IMR-90 (cell line): ENCODE results near the gene MTUS2. TPM values are rescaled to one million over a fixed set of nuclear protein-coding genes. Genes with fewer than 3 reads are reported as not detected.

Experiments
- ATAC-seq: fragments of 200-7000 bp; cut with Tn5 transposase; 2 replicates; pipeline ENCODE4 v1.9.1; 2020; ENCODE audit warnings: low read depth, mild to moderate bottlenecking, moderate library complexity
- BruUV-seq: library from RNA; stranded (reverse); fragments of 400-500 nt; replicated peaks from 2 replicates; lab custom pipeline; 2021; lab: Mats Ljungman, UMichigan
- CTCF ChIA-PET: fragments of 300-600 bp; formaldehyde crosslinking; extraction: SDS; loops from one replicate; lab custom pipeline; 2021; ENCODE audit warnings: antibody characterized with exemption; lab: Yijun Ruan, JAX
- POLR2A ChIA-PET: fragments of 300-600 bp; sonication (Branson Sonifier 250); formaldehyde crosslinking; loops from one replicate; lab custom pipeline; 2022; ENCODE audit warnings: antibody characterized with exemption; ENCODE audit not compliant: unreplicated experiment; lab: Charles Lee
- DNase-seq: peaks from one replicate; pipeline ENCODE4 v3.0.0; 2013
- H2AFZ ChIP-seq: replicated peaks from 2 replicates; pipeline ENCODE3; 2013; ENCODE audit warnings: low read length, mild to moderate bottlenecking; ENCODE audit not compliant: poor library complexity
- H2AK5ac ChIP-seq: 2 replicates; pipeline ENCODE4 v1.6.1; 2013; ENCODE audit warnings: low read depth, low read length, inconsistent platforms
- H2AK9ac ChIP-seq: replicated peaks from 2 replicates; pipeline ENCODE3; 2013; ENCODE audit warnings: mild to moderate bottlenecking, low read depth, low read length, moderate library complexity; ENCODE audit not compliant: poor library complexity
- H2BK120ac ChIP-seq: 2 replicates; pipeline ENCODE4 v1.6.1; 2013; ENCODE audit warnings: low read depth, low read length, inconsistent platforms
- H2BK15ac ChIP-seq: 3 replicates; pipeline ENCODE4 v1.6.1; 2013; ENCODE audit warnings: low read depth, low read length, inconsistent platforms
- H2BK20ac ChIP-seq: 2 replicates; pipeline ENCODE4 v1.6.1; 2013; ENCODE audit warnings: low read depth, mild to moderate bottlenecking, inconsistent platforms, low read length, moderate library complexity
- H2BK5ac ChIP-seq: 2 replicates; pipeline ENCODE4 v1.6.1; 2013; ENCODE audit warnings: mild to moderate bottlenecking, low read depth, low read length, inconsistent platforms; ENCODE audit not compliant: poor library complexity, severe bottlenecking
- H3K14ac ChIP-seq: replicated peaks from 2 replicates; pipeline ENCODE4 v1.6.1; 2013; ENCODE audit warnings: low read depth, low read length, inconsistent platforms
- H3K18ac ChIP-seq: 2 replicates; pipeline ENCODE4 v1.6.1; 2013; ENCODE audit warnings: low read depth, low read length, control low read depth
- H3K23ac ChIP-seq: 2 replicates; pipeline ENCODE4 v1.6.1; 2013; ENCODE audit warnings: low read depth, low read length, inconsistent platforms
- H3K27ac ChIP-seq: 2 replicates; pipeline ENCODE4 v1.5.1; 2013; ENCODE audit warnings: mild to moderate bottlenecking, control low read depth, low read length; ENCODE audit not compliant: insufficient read depth
- H3K27me3 ChIP-seq: 2 replicates; pipeline ENCODE4 v1.6.1; 2013; ENCODE audit warnings: low read length; ENCODE audit not compliant: control insufficient read depth, insufficient read depth
- H3K36me3 ChIP-seq: 2 replicates; pipeline ENCODE4 v1.6.1; 2013; ENCODE audit warnings: low read length, mixed read lengths; ENCODE audit not compliant: control insufficient read depth, insufficient read depth
- H3K4ac ChIP-seq: 2 replicates; pipeline ENCODE4 v1.6.1; 2013; ENCODE audit warnings: low read depth, low read length, inconsistent platforms
- H3K4me1 ChIP-seq: 2 replicates; pipeline ENCODE4 v1.6.1; 2013; ENCODE audit warnings: low read length, mixed read lengths; ENCODE audit not compliant: control insufficient read depth, insufficient read depth
- H3K4me2 ChIP-seq: 2 replicates; pipeline ENCODE4 v1.6.1; 2013; ENCODE audit warnings: low read depth, mild to moderate bottlenecking, control low read depth, low read length, moderate library complexity
- H3K4me3 ChIP-seq: 2 replicates; pipeline ENCODE4 v1.5.1; 2013; ENCODE audit warnings: low read depth, mild to moderate bottlenecking, control low read depth, low read length, moderate library complexity; ENCODE audit not compliant: insufficient read depth
- H3K56ac ChIP-seq: 2 replicates; pipeline ENCODE4 v1.6.1; 2013; ENCODE audit warnings: low read length, inconsistent platforms; ENCODE audit not compliant: insufficient read depth; ENCODE audit errors: extremely low read depth
- H3K79me1 ChIP-seq, 2 experiments: 2 replicates each; pipeline ENCODE4 v1.6.1; 2013; ENCODE audit warnings: low read length in 2 of 2, inconsistent platforms in 1 of 2, low read depth in 1 of 2
- H3K9ac ChIP-seq: 2 replicates; pipeline ENCODE4 v1.6.1; 2013; ENCODE audit warnings: low read depth, low read length, control low read depth
- H3K9me1 ChIP-seq: 2 replicates; pipeline ENCODE4 v1.6.1; 2013; ENCODE audit warnings: low read length, inconsistent platforms; ENCODE audit not compliant: insufficient read depth
- H3K9me3 ChIP-seq: 2 replicates; pipeline ENCODE4 v1.6.1; 2013; ENCODE audit warnings: low read length; ENCODE audit not compliant: control insufficient read depth, insufficient read depth
- H4K20me1 ChIP-seq: 2 replicates; pipeline ENCODE4 v1.6.1; 2013; ENCODE audit warnings: low read length, inconsistent platforms; ENCODE audit not compliant: insufficient read depth
- H4K5ac ChIP-seq: 2 replicates; pipeline ENCODE4 v1.6.1; 2013; ENCODE audit warnings: mild to moderate bottlenecking, low read depth, low read length, control low read depth
- H4K8ac ChIP-seq, 2 experiments: 2 replicates each; pipeline ENCODE4 v1.6.1; 2013; ENCODE audit warnings: low read depth in 2 of 2, low read length in 2 of 2, control low read depth in 1 of 2, inconsistent platforms in 1 of 2
- H4K91ac ChIP-seq: 2 replicates; pipeline ENCODE4 v1.6.1; 2013; ENCODE audit warnings: low read depth, low read length, inconsistent platforms; ENCODE audit not compliant: insufficient read depth
- BHLHE40 ChIP-seq: fragments of 150-350 bp; IDR thresholded peaks from 2 replicates; pipeline ENCODE4 v1.6.1; 2016; ENCODE audit warnings: mild to moderate bottlenecking, low read depth, low read length
- CEBPB ChIP-seq: IDR thresholded peaks from 2 replicates; pipeline ENCODE4 v1.6.1; 2012; ENCODE audit warnings: low read depth, low read length, improper control_type of control experiment
- CHD1 ChIP-seq: IDR thresholded peaks from 2 replicates; pipeline ENCODE4 v1.6.1; 2012; ENCODE audit warnings: low read depth, low read length, improper control_type of control experiment
- ELK1 ChIP-seq: fragments of 150-350 bp; IDR thresholded peaks from 2 replicates; pipeline ENCODE4 v1.6.1; 2016; ENCODE audit warnings: low read depth, mild to moderate bottlenecking, low read length, moderate library complexity, borderline replicate concordance
- FOS ChIP-seq: fragments of 150-350 bp; IDR thresholded peaks from 2 replicates; pipeline ENCODE4 v1.6.1; 2016; ENCODE audit warnings: low read depth, low read length
- MAFK ChIP-seq: IDR thresholded peaks from 2 replicates; pipeline ENCODE4 v1.6.1; 2012; ENCODE audit warnings: low read depth, low read length, improper control_type of control experiment
- MAZ ChIP-seq: IDR thresholded peaks from 2 replicates; pipeline ENCODE4 v1.6.1; 2012; ENCODE audit warnings: low read depth, mild to moderate bottlenecking, low read length, improper control_type of control experiment, moderate library complexity, borderline replicate concordance
- MXI1 ChIP-seq: IDR thresholded peaks from 2 replicates; pipeline ENCODE4 v1.6.1; 2012; ENCODE audit warnings: low read depth, mild to moderate bottlenecking, low read length, moderate library complexity, borderline replicate concordance
- NFE2L2 ChIP-seq: fragments of 150-350 bp; IDR thresholded peaks from 2 replicates; pipeline ENCODE4 v1.6.1; 2016; ENCODE audit warnings: low read depth, mild to moderate bottlenecking, low read length
- POLR2A ChIP-seq: IDR thresholded peaks from 2 replicates; pipeline ENCODE4 v1.6.1; 2012; ENCODE audit warnings: mild to moderate bottlenecking, low read depth, low read length
- RAD21 ChIP-seq: IDR thresholded peaks from 2 replicates; pipeline ENCODE4 v1.6.1; 2012; ENCODE audit warnings: low read length, improper control_type of control experiment
- RCOR1 ChIP-seq: IDR thresholded peaks from 2 replicates; pipeline ENCODE4 v1.6.1; 2012; ENCODE audit warnings: mild to moderate bottlenecking, low read length, improper control_type of control experiment; ENCODE audit not compliant: insufficient replicate concordance
- RFX5 ChIP-seq: IDR thresholded peaks from 2 replicates; pipeline ENCODE4 v1.8.0; 2012; ENCODE audit warnings: low read depth, mild to moderate bottlenecking, low read length, moderate library complexity
- SMC3 ChIP-seq: fragments of 150-350 bp; IDR thresholded peaks from 2 replicates; pipeline ENCODE4 v1.6.1; 2016; ENCODE audit warnings: low read depth, mild to moderate bottlenecking, antibody characterized with exemption, low read length, moderate library complexity
- WGBS, 2 experiments: methylation state at CpG; one replicate each; pipeline versions ENCODE4 v1.1.5 to v1.1.7; 2013; ENCODE audit warnings: missing lambda C conversion rate in 2 of 2; ENCODE audit not compliant: insufficient read length in 1 of 2; ENCODE audit errors: extremely low coverage in 2 of 2; 5-methylcytosine and 5-hydroxymethylcytosine counted together
- dilution Hi-C: fragments of 300-500 bp; cut with HindIII; formaldehyde crosslinking; loops from one replicate; pipeline ENCODE4 v1.14.3; 2018; ENCODE audit warnings: low sequenced_read_pairs; ENCODE audit not compliant: unreplicated experiment
- in situ Hi-C: fragments of 300-500 bp; cut with MboI; formaldehyde crosslinking; loops from 3 replicates; pipeline ENCODE4 v1.14.3; 2019; ENCODE audit warnings: low sequenced_read_pairs, inconsistent platforms, mixed read lengths
- intact Hi-C: fragments of 100-400 bp; cut with micrococcal nuclease; formaldehyde crosslinking; loops from 2 replicates; pipeline ENCODE4 v1.10.0; 2022
- polyA plus RNA-seq, 3 experiments: library from polyadenylated mRNA; depleted of rRNA; stranded (reverse); fragments of >200 nt; gene quantifications; 2 replicates each; pipeline ENCODE4 v1.2.3, GENCODE V29; 2012; ENCODE audit warnings: low replicate concordance in 1 of 3
- total RNA-seq: library from RNA; depleted of rRNA; stranded (reverse); fragments of >200 nt; gene quantifications from 2 replicates; pipeline ENCODE4 v1.2.3, GENCODE V29; 2012
- TF ChIP-seq, protein P1 (sequence below): fragments of 150-350 bp; IDR thresholded peaks from 2 replicates; pipeline ENCODE4 v1.6.1; 2017; ENCODE audit warnings: mild to moderate bottlenecking, antibody characterized with exemption, low read length, low read depth
- TF ChIP-seq, protein P2 (sequence below): conservative IDR thresholded peaks from 2 replicates; pipeline ENCODE4 v1.5.1; 2012; ENCODE audit warnings: mild to moderate bottlenecking, low read depth, low read length, improper control_type of control experiment

Gene MTUS2
- total and polyA plus RNA-seq, 2 of the 4 experiments (the other 2 are of a cell fraction): under 0.01 to 0.02 TPM

DNA sequence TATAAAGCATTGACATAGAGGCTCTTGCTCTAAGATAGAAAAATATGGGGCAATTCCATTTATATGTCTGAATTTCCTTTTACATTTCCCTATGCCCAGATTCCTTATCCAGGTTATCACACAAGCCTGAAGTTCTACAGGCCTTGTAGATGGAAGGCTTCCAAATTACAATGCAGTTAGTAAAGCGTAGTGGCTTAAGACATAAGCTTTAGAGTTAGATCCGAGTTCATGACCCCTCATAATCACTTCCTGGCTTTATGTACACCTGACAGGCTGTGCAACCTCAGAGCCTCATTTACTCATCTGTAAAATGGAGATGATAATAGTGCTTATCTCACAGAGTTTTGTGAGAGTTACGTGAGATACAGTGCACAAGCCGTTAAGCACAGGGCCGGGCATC lies 601.9 kb downstream of the MTUS2 start:
- Histone ChIP-seq H3K36me3 (no peaks in the 10 kb centered on the region), H4K91ac (no peak overlapping the region), H2BK120ac (no peak overlapping the region), H3K4me1 (no peaks in the 10 kb centered on the region), H2BK20ac (no peak overlapping the region), H2BK15ac (no peak overlapping the region), H3K27me3 (peaks cover 28% of the 10 kb centered on the region), H3K9me3 (peaks cover 2% of the 10 kb centered on the region; the same call in 1 of the 2 replicates), H4K20me1 (no peaks in the 10 kb centered on the region), H3K56ac (no peak overlapping the region), H3K4me2 (no peak overlapping the region), H3K79me1 (no peaks in the 10 kb centered on the region), H2AK9ac (no peak overlapping the region), H3K4me3 (no peak overlapping the region), H3K14ac (no peak overlapping the region), H2AFZ (no peak overlapping the region), H3K18ac (no peak overlapping the region), H3K23ac (no peak overlapping the region), H4K8ac (no peak overlapping the region), H2BK5ac (no peak overlapping the region), H4K5ac (no peak overlapping the region), H3K9me1 (no peaks in the 10 kb centered on the region), H2AK5ac (no peak overlapping the region), H3K4ac (no peak overlapping the region), H3K9ac (no peak overlapping the region), H3K27ac (no peak overlapping the region)
- dilution Hi-C loops (no loop called here), intact Hi-C loops (no loop called here), in situ Hi-C loops (no loop called here)
- ChIA-PET POLR2A (no interaction called here), CTCF (no interaction called here)
- ATAC-seq: no peak
- BruUV-seq: no TSS peak
- DNase-seq: no peak
- TF ChIP-seq MAFK: no peak
- no peak for TF ChIP-seq RCOR1
- no peak for TF ChIP-seq ELK1
- no peak for TF ChIP-seq NFE2L2
- TF ChIP-seq SMC3: no peak
- no peak for TF ChIP-seq MAZ
- TF ChIP-seq BHLHE40: no peak
- TF ChIP-seq, protein P1, sequence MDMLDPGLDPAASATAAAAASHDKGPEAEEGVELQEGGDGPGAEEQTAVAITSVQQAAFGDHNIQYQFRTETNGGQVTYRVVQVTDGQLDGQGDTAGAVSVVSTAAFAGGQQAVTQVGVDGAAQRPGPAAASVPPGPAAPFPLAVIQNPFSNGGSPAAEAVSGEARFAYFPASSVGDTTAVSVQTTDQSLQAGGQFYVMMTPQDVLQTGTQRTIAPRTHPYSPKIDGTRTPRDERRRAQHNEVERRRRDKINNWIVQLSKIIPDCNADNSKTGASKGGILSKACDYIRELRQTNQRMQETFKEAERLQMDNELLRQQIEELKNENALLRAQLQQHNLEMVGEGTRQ: no peak
- TF ChIP-seq POLR2A: no peak
- no peak for TF ChIP-seq RFX5
- TF ChIP-seq RAD21: no peak
- no peak for TF ChIP-seq FOS
- TF ChIP-seq, protein P2, sequence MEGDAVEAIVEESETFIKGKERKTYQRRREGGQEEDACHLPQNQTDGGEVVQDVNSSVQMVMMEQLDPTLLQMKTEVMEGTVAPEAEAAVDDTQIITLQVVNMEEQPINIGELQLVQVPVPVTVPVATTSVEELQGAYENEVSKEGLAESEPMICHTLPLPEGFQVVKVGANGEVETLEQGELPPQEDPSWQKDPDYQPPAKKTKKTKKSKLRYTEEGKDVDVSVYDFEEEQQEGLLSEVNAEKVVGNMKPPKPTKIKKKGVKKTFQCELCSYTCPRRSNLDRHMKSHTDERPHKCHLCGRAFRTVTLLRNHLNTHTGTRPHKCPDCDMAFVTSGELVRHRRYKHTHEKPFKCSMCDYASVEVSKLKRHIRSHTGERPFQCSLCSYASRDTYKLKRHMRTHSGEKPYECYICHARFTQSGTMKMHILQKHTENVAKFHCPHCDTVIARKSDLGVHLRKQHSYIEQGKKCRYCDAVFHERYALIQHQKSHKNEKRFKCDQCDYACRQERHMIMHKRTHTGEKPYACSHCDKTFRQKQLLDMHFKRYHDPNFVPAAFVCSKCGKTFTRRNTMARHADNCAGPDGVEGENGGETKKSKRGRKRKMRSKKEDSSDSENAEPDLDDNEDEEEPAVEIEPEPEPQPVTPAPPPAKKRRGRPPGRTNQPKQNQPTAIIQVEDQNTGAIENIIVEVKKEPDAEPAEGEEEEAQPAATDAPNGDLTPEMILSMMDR: no peak
- TF ChIP-seq MXI1: no peak
- no peak for TF ChIP-seq CHD1
- no peak for TF ChIP-seq CEBPB
- no CpG with 5 or more reads among the region's 5 CpGs for WGBS, 2 experiments
